ENCODE measurements around the gene DNAH10.

DNA sequence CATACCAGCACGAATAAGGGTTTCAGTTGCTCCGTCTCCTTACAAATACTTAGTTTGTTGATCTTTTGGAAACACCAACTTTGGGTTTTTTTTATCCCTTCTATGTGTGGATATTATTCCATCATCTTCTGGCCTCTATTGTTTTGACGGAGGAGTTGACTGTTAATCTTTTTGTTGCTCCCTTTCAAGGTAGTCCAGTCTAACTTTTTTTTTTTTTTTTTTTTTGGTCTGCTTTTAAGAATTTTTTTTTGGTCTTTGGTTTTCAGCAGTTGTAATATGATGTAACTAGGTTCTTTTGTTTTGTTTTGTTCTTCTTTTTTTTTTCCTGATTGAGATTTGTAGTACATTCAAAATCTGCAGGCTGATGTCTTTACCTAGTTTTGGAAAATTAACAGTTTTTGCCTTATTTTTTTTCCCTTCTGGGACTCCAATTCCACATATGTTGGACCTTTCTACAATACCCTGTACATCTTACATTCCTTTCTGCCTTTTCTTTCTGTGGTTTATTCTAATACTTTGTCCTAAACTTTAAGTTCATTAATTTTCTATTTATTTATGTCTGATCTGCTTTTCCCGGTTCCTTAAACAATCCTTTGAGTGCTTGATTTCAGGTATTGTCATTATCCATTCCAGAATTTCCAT is 54.9 kb downstream of the DNAH10 start:
- no peak for TF ChIP-seq EZH2 (IDR thresholded peaks at IDR 0.05; ENCODE audit: borderline replicate concordance)
- TF ChIP-seq, protein P1, sequence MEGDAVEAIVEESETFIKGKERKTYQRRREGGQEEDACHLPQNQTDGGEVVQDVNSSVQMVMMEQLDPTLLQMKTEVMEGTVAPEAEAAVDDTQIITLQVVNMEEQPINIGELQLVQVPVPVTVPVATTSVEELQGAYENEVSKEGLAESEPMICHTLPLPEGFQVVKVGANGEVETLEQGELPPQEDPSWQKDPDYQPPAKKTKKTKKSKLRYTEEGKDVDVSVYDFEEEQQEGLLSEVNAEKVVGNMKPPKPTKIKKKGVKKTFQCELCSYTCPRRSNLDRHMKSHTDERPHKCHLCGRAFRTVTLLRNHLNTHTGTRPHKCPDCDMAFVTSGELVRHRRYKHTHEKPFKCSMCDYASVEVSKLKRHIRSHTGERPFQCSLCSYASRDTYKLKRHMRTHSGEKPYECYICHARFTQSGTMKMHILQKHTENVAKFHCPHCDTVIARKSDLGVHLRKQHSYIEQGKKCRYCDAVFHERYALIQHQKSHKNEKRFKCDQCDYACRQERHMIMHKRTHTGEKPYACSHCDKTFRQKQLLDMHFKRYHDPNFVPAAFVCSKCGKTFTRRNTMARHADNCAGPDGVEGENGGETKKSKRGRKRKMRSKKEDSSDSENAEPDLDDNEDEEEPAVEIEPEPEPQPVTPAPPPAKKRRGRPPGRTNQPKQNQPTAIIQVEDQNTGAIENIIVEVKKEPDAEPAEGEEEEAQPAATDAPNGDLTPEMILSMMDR (IDR thresholded peaks at IDR 0.05; ENCODE audit: poor library complexity): no peak
